HG03520 (cell line): ENCODE measurements around the gene MEF2D.

Experiments
- ATAC-seq: cut with Tn5 transposase; IDR thresholded peaks from one replicate; pipeline ENCODE4 v1.9.1; 2021; ENCODE audit warnings: mild to moderate bottlenecking, moderate library complexity; ENCODE audit not compliant: unreplicated experiment

Gene MEF2D

DNA sequence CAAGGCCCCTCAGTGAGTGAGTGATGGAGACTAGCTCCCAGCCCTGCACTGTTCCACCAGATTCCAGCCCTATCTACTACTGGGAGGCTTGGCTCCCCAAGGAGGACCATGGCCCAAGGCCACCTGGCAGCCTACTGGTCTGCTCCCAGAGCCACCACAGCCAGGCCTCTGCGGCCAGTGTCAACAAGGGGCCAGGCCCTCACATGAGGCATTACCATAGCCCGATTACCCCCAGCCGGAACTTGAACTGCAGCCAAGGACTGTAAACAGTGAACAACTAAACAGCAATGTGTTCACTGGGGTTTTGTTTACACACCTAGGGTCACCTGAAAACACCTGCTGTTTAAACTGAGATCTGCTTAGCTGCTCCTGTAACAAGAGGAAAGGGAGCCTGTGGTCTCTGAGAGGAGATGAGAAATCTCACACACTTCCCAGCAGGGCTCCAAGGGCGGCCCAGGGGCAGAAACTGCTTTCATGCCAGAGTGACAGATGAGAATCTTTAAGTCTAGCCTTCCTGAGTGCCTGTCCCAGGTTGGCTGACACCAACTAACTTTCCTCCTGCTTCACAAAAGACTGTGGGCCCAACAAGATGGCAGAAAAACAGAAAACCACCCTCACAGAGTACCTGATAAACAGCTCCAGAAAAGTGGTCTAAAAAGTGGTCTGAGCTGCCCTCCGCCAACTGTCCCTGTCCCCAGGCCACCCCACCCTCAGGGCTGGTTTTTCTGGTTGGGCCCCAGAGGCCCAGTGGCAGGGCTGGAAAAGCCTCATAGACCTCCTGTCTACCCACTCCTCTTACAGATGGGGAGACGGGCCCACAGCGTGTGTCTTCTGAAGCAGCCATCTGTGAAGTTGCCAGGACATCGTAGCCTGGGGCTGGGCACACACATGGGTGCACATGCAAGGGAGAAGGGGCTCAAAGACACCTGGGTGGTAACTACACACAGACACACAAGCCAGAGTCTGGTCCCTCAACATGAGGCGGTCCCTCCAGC lies 28.8 kb downstream of the MEF2D start:
- no peak for ATAC-seq

DNA sequence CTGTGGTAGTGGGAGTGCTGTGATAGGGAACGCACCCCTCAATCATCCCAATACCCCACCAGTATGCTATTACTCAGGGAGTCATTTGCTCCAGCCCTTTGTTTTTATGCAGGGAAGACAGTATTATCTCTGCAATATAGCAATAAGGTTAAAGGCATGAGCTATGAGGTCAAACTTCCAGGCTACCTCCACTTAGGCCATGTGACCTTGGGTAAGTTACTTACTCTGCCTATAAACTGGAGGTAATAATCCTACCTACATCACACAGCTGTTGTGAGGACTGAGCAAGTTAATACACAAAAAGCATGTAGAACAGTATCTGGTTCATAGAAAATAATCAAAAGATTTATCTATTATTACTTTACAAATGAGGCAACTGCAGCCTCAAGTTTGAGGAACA lies 30.1 kb downstream of the MEF2D start:
- ATAC-seq, result no peak

DNA sequence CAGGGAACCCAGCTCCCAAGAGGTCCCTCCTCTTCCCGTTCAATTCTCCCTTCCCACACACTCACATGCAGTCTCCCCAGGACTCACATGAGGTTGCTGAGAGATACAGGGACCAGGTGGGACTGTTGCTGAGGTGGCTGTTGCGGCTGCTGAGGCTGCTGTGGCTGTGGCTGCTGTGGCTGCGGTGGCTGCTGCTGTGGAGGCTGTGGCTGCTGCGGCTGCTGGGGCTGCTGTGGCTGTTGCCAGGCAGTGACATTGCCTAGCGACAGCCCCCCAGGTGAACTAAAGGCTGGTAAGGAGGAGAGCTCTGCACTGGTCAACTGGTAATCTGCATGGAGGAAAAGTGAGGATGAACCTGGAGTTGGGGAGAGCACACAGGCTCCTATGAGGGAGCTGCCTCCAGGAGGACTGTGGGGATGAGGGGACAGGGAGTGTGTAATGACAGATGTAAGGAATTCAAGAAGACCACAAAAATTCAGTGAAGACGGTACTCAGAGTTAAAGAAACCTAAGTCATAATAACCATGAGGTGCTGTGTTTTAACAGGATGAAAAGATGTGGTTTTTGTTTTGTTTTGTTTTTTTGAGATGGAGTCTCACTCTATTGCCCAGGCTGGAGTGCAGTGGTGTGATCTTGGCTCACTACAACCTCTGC lies 31.8 kb downstream of the MEF2D start:
- no peak for ATAC-seq

DNA sequence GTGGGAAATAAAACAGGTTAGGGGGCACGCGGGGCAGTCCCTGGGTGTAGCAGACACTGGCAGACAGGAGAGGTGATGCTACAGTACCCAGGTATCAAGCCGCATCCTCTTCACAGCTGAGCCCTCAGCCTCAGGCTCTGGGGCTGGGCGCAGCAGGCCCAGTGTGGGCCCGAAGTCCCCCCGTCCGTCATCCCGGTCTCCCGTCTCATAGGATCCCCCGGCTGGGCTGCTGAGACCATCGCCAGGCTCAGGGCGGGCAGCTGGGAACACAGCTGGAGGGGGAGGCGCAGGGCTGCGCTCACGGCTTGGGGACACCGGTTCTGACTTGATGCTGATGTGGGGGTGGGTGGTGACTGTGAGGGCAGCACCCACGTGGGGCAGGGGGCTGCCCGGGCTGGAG lies 32.7 kb downstream of the MEF2D start:
- ATAC-seq, result no peak

DNA sequence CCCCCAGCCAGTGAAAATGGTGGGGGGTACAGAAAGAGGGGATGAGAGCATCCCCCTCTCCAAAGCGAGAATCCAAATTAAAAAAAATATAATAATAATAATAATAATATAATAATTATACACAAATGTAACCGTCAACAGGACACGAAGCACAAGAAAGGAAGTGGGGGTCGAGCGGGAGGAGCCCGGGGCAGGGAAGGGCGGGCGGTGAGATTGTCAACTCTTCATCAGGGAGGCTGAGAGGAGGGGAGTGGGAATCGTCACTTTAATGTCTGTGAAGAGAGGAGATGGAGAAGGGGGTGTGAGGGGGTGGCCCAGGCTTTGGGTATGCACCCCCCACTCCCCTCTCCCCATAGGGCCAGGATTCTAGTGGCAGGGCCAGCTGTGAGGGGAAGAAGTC lies 33.2 kb downstream of the MEF2D start:
- no peak for ATAC-seq

DNA sequence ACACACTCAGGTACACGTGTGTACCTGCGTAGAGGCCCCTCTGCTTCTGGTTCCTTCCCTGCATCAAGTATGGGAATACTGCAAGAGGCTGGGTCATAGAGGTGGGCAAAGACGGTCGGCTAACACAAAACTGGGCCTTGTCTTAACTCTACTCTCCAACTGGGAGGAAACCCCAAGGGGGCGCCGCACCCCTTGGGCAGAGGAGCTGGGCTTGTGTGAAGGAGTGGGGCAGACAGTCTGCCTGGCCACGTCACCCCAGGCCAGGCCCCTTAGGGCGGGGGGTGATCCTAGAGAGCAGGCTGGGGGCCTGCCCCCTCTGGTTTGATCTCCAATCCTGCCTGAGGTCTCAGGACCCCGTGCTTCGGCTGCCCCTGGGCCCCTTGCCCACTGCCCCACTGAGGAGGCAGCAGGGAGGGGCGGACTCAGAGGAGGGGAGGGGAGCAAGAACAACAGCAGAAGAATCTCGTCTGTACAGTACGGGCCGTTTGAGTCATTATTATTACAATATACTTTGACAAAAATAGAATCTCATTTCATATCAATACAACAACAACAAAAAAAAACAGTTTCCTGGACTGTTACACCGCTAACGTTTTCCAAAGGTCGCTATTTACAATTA lies 34.7 kb downstream of the MEF2D start:
- no peak for ATAC-seq

DNA sequence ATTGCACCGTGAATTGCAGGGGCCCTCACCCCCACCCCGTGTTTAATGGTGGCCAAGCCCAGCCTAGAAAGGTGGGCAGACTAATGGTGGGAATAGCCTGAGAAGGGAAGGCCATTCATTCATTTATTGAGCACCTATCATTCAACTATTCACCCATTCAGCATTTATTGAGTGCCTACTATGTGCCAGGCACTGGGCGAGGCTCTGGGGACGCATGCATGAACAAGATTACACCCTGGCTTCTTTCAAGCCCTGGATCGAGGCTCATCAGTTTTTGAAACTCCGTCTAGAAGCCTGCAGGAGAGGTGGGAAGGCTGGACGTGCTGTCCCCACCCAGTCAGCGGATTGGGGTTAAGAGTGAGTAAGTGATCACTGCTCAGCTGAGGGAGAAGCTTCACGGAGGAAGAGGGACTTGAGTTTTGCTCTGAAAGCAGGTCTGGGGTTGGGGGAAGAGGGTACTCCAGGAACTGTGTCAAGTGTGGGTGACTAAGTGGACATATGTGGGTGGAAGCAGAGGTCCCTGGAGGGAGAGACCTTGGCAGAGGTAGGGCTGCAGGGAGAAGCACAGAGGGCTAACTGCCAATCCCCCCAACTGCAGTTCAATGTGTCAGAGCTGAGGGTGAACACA lies 35.6 kb downstream of the MEF2D start:
- ATAC-seq, result no peak

DNA sequence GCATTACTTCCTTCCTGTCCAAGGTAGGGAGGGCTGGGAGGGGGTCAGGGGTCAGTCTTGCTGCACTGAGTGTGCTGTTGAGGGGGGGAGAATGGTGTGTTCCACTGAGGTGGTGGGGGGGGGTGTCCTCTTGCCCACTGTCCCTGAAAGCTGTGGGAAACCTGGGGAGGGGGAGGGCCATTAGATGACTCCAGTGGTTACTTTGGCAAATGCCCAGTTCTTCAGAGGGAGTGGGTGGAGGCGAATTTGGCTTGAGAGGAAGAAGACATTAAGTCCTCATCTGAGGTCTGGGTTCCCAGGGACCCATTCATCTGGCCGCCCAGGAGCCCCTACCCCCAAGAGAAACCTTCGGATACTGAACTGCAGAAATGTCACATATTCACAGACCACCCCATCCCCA lies 36.2 kb downstream of the MEF2D start:
- ATAC-seq, result no peak

DNA sequence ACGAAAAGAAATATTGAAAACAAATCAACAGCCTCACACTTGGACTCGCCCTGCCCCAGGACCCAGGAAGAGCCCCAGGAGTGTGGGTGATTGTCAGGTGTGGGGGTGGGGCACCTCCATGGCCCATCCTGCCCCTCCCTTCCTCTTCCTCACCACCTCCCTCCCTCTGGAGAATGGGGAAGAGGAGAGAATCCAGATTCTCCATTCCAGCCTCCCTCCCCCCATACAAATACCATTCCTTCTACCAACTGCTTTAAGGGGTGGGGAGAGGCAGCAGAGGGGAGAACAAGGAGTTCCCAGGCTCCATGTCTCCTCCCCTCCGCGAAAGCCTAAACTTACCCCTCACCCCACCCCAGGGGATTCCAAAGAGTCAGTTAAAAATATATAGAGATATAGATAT lies 36.7 kb downstream of the MEF2D start:
- ATAC-seq, result no peak

DNA sequence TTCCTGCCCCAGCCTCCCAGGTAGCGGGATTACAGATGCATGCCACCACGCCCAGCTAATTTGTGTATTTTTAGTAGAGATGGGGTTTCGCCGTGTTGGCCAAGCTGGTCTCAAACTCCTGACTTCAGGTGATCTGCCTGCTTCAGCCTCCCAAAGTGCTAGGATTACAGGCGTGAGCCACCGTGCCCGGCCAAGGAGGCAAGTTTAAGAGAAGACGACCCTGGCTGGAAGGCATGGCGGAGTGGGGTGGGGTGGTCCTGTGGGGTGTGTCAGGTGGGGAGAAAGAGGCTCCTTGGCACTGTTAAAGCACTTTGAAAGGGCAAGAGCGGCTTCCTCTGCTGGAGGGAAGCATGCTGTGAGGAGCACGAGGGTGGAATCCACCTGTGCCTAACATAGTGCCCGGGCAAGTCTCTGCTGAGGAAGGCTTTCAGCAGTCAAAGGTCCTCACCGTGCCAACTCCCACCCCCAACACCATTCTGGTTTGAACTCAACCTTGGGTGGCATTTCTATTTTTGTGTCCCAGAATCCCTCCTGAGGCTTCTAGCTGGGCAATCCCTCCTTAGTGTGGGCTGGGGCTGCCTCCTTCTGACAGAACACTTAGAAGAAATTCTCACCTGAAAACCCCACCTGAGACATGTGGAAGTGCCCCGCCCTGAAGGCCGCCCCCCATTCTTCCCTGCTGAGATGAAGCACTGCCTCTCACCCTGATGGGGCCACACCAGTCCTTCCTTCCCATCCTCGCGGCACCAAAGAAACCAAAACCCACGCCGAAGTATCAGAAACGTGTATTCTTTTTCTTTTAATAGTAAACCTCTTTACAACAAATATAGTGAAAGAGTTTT lies 37.4 kb downstream of the MEF2D start:
- no peak for ATAC-seq

DNA sequence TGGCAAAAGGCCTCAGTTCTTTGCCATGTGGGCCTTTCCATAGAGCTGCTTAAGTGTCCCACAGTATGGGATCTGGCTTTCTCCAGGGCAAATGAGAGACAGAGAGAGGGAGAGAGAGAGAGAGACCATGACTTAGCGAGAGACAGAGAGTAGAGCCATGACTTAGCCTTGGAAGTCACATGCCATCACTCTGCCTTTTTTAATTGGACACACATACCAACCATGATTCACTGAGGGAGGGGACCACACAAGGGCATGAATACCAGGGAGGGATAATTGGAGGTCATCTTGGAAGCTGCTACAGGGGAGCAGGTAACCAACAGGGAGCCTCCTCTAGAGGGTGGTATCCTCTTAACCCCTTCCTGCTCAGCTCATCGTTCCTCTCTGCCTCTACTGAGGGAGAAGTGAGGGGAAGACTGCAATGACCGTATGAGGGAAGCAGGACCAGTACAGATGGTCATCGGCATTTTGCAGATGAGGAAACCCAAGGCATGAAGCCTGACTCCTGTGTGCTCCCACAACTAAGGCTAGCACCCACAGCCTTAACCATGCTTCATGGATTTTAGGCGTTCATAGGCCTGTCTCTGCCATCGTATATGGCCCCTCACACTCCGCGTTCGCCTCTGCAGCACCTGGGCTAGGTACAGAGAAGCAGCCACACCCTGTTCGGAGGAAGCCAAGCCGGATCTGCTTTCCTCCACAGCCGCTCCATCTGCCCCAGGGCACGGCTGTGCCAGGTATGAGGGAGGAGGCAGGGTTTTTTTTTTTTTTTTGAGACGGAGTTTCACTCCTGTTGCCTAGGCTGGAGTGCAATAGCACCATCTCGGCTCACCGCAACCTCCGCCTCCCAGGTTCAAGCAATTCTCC lies 38.6 kb downstream of the MEF2D start:
- ATAC-seq, result no peak

DNA sequence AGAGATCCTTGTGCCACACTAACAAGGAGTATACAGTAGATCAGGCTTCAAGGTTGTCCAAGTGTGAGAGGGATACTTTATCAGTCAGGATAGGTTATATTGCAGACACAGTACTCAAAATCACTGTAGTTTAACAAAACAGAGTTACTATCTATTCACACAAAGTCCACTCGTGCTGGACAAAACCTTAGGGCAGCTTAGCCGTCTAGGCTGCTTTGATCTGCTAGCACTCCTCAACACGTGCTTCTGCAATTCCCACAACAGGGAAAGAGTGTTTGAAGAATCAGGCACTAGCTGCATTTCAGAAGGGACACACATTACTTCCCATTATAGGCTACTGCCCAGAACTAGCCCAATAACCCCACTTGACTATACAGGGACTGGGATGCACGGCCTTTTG lies 39.5 kb downstream of the MEF2D start:
- no peak for ATAC-seq

DNA sequence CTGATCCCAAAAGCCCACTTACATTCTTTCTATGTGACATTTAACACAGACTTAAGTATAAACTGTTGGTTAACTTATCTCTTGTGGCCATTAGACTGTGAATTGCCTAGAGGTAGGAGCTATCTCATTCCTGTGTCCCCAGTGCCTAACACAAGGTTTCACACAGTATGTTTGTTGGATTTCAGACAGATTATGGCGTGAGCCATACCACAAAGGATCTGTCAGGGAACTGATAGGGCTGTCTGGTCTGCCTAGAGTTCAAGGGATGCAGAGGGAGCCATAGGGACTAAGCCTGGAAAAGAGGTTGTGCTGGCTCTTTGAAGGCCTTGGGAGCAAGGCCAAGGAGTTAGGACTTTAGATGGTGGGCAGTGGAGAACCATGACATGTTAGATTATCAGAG lies 40.0 kb downstream of the MEF2D start:
- ATAC-seq, result no peak

DNA sequence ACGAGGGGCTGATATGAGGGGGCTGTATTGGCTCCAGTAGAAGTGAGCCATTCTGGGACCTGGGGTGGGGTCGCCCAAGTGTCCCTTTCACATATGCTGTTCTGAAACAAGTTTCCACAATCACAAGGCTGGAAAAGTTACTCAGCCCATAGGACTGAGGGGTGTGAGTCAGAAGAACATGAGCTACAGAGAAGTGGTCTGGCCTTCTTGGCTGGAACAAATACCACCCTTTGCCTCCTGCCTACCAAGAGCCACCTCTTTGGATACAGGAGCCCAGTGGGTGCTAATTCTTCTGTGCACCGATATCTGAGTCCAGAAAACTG lies 42.4 kb downstream of the MEF2D start:
- ATAC-seq, result no peak

DNA sequence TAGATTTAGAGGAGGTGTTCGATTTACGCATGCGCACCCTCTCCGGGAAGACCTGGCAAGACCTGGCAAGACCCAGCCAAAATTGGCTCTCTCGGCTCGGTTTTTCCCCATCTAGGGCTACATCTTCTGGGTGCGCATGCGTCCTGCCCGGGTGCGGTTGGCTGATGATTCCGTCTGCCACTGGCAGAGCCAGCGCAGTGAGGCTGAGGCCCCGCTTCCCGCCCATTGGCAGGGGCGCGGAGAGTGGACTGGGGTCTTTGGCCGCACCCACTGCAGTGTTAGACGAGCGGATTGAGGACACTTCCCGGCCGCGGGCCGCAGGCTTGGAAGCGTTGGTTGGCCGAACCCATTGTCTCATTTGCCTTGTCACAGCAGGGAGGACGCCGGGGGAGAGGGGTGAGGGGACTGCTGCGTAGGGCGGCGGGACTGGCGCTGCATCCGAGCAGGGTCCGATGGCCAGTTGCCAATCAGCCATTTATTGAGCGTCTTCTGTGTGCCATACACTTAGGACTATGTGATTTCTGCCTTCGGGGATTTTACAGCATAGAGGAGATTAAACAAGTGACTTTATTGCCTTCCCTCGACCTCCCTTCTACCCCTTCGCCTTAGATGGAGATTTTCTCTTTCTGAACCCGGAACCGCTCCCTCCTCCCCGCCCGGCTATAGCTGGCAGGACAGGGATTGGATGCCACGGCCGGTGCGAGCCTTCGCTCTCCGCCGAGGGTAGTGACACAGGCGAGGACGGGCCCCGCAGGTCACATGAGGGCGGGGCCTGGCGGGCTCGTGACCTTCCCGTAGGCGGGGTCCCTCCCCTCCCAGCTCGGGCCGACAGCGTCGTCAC lies 43.7 kb downstream of the MEF2D start:
- peak; percentile 66 for ATAC-seq

DNA sequence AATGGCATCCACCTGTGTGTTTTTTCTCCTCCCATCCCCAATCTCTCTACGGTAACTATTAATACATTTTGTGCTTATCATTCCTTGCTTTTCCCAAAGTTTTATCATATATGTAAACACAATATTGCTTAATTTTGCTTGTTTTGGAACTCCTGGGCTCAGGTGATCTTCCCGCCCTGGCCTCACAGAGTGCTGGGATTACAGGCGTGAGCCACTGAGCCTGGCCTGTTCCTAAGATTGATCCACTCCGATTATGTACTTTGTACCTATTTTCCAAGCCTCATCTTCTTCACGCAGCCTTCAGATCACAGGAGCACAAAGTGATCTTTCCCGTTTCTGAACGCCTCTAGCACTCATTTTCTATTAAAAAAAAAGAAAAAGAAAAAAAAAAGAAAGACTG lies 45.2 kb downstream of the MEF2D start:
- no peak for ATAC-seq

DNA sequence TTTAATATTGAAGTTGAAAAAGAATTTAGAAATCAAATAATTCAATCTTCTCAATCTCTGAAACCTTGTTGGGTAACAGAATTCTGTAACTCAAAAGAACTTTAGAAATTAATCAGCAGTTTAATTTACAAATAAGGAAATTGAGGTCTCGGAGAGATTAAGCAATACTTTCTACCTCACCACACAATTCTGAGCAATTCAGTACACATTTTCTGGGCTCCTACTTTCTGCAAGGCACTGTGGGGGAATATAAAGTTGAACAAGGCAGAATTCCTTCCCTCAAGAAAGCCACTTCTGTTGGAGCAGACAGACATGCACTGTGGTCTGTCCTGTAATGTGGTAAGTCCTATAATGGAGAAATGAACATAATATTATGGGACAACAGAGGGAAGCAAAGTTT lies 47.7 kb downstream of the MEF2D start:
- no peak for ATAC-seq

DNA sequence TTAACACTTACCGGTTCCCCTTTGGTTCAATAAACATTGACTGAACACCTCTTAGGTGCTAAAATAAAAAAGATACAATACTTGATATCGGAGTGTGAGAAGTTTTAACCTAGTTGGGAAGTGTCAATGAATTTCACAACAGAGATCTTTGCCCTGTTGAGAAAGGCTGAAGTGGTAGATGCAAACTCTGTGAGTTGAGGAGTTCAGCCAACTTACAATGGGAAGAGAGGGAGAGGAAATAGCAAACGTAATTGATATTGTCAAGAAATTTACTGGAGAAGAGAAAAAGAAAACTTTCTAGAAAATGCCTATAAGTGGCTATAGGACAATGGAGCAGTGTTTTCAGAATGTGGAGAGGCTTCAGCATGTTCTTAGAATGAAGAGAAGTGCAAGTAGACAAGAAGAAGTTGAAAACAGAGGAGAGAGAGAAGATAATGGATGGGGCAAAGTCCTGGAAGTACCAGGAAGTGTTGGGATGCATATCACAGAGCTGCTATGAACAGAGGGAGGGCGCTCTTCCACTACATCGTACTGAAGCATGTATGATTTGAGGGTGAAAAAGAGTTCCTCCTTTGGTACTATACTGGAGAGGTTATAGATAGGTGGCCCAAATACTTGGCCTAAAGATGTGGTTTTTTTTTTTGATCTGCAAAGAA lies 48.9 kb downstream of the MEF2D start:
- no peak for ATAC-seq
